GM12878 (cell line): ENCODE measurements around the gene ASB3. TPM values are rescaled to one million over a fixed set of nuclear protein-coding genes. Genes with fewer than 3 reads are reported as not detected.

ENCODE experiments used
- CHD4 ChIP-seq: fragments of 200-600 bp; sonication (generic); IDR thresholded peaks from 2 replicates; pipeline ENCODE4 v1.6.1; 2016; ENCODE audit warnings: mild to moderate bottlenecking
- ETV6 ChIP-seq, 2 experiments: fragments of 450-650 bp in 1 of 2; IDR thresholded peaks in 1 of 2; conservative IDR thresholded peaks in 1 of 2; 2 replicates each; pipeline ENCODE4 v1.6.1; 2014; ENCODE audit warnings: antibody characterized with exemption in 1 of 2, borderline replicate concordance in 1 of 2, low read depth in 1 of 2, mild to moderate bottlenecking in 1 of 2, moderate library complexity in 1 of 2
- JUNB ChIP-seq: IDR thresholded peaks from 2 replicates; pipeline ENCODE4 v1.6.1; 2016; ENCODE audit warnings: antibody characterized with exemption, mild to moderate bottlenecking
- NBN ChIP-seq: fragments of 450-650 bp; IDR thresholded peaks from 2 replicates; pipeline ENCODE4 v1.6.1; 2016
- NR2F1 ChIP-seq: fragments of 450-650 bp; conservative IDR thresholded peaks from 2 replicates; pipeline ENCODE4 v1.6.1; 2017; ENCODE audit warnings: mild to moderate bottlenecking
- polyA plus RNA-seq, 11 experiments: library from polyadenylated mRNA; depleted of rRNA in 4 of 11; unstranded in 6 of 11; stranded (reverse) in 5 of 11; fragments of >200 nt; fragmentation: Nextera tagmentation in 4 of 11; fragmentation: Illumina TruSeq in 1 of 11; extraction: Ambion mirVana in 4 of 11; extraction: Trizol in 1 of 11; gene quantifications; 1 replicate in 1 of 11; 2 replicates in 10 of 11; pipeline versions ENCODE4 v1.2.1 to v1.2.3, GENCODE V29; 2011 to 2016; ENCODE audit warnings: inconsistent platforms in 2 of 11, missing spikeins in 2 of 11, low read depth in 1 of 11
- total RNA-seq, 4 experiments: library from RNA; depleted of rRNA in 3 of 4; stranded (reverse); fragments of >200 nt in 3 of 4; fragmentation: Illumina TruSeq in 1 of 4; extraction: Trizol in 1 of 4; gene quantifications; 2 replicates each; pipeline versions ENCODE4 v1.2.1 to v1.2.3, GENCODE V29; 2013 to 2021
- TF ChIP-seq, protein P1 (sequence below): IDR thresholded peaks from 2 replicates; pipeline ENCODE4 v1.6.1; 2012; ENCODE audit warnings: improper control_type of control experiment, low read depth, low read length; ENCODE audit not compliant: insufficient replicate concordance
- TF ChIP-seq, protein P2 (sequence below): IDR thresholded peaks from 2 replicates; pipeline ENCODE4 v1.6.1; 2012; ENCODE audit warnings: low read length, inconsistent platforms
- TF ChIP-seq, protein P3 (sequence below): IDR thresholded peaks from 2 replicates; pipeline ENCODE4 v1.6.1; 2012; ENCODE audit warnings: low read depth, low read length, improper control_type of control experiment

Gene ASB3
- total and polyA plus RNA-seq, 10 of the 15 experiments (the other 5 are each of a cell fraction or from before 2014, with no cell fraction given) = 16.4 to 30.9 (median 22.6) TPM

DNA sequence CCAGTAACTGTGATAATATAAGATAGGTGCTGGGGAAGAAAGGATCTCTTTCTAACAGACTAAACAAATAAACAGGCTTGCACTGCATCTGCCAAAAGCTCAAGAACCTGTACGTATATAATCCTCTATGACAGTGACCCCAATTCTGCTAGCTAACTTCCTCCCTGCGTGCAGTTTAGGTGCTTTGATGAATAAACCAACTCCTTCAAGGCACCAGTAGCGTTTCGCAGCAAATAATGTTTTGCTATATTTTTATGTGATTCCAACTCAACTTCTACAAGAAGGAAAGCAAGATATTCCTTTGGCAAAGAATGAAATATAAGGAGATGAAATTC is 154.7 kb downstream of the ASB3 start (continued):
- TF ChIP-seq, protein P1, sequence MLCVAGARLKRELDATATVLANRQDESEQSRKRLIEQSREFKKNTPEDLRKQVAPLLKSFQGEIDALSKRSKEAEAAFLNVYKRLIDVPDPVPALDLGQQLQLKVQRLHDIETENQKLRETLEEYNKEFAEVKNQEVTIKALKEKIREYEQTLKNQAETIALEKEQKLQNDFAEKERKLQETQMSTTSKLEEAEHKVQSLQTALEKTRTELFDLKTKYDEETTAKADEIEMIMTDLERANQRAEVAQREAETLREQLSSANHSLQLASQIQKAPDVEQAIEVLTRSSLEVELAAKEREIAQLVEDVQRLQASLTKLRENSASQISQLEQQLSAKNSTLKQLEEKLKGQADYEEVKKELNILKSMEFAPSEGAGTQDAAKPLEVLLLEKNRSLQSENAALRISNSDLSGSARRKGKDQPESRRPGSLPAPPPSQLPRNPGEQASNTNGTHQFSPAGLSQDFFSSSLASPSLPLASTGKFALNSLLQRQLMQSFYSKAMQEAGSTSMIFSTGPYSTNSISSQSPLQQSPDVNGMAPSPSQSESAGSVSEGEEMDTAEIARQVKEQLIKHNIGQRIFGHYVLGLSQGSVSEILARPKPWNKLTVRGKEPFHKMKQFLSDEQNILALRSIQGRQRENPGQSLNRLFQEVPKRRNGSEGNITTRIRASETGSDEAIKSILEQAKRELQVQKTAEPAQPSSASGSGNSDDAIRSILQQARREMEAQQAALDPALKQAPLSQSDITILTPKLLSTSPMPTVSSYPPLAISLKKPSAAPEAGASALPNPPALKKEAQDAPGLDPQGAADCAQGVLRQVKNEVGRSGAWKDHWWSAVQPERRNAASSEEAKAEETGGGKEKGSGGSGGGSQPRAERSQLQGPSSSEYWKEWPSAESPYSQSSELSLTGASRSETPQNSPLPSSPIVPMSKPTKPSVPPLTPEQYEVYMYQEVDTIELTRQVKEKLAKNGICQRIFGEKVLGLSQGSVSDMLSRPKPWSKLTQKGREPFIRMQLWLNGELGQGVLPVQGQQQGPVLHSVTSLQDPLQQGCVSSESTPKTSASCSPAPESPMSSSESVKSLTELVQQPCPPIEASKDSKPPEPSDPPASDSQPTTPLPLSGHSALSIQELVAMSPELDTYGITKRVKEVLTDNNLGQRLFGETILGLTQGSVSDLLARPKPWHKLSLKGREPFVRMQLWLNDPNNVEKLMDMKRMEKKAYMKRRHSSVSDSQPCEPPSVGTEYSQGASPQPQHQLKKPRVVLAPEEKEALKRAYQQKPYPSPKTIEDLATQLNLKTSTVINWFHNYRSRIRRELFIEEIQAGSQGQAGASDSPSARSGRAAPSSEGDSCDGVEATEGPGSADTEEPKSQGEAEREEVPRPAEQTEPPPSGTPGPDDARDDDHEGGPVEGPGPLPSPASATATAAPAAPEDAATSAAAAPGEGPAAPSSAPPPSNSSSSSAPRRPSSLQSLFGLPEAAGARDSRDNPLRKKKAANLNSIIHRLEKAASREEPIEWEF = no peak
- TF ChIP-seq, protein P2, sequence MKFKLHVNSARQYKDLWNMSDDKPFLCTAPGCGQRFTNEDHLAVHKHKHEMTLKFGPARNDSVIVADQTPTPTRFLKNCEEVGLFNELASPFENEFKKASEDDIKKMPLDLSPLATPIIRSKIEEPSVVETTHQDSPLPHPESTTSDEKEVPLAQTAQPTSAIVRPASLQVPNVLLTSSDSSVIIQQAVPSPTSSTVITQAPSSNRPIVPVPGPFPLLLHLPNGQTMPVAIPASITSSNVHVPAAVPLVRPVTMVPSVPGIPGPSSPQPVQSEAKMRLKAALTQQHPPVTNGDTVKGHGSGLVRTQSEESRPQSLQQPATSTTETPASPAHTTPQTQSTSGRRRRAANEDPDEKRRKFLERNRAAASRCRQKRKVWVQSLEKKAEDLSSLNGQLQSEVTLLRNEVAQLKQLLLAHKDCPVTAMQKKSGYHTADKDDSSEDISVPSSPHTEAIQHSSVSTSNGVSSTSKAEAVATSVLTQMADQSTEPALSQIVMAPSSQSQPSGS = no peak
- TF ChIP-seq CHD4 (no peak), ETV6 (conservative IDR thresholded peaks at IDR 0.05 in 1 of 2, IDR thresholded peaks at IDR 0.05 in 1 of 2; ENCODE audit: borderline replicate concordance in 1 of 2, low read depth in 1 of 2) (no peak), NBN (no peak), JUNB (no peak), NR2F1 (no peak)
- TF ChIP-seq, protein P3, sequence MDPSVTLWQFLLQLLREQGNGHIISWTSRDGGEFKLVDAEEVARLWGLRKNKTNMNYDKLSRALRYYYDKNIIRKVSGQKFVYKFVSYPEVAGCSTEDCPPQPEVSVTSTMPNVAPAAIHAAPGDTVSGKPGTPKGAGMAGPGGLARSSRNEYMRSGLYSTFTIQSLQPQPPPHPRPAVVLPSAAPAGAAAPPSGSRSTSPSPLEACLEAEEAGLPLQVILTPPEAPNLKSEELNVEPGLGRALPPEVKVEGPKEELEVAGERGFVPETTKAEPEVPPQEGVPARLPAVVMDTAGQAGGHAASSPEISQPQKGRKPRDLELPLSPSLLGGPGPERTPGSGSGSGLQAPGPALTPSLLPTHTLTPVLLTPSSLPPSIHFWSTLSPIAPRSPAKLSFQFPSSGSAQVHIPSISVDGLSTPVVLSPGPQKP = no peak
- TF ChIP-seq, all 136 proteins: peak for 0
